OCI-LY7 (cell line): Measurements from ENCODE around the gene TCEANC. TPM values are rescaled to one million over a fixed set of nuclear protein-coding genes. Genes with fewer than 3 reads are reported as not detected.
"Not testable (repeated sequence)": the region's sequence is repeated elsewhere in the genome, so short reads cannot be mapped to it uniquely, and the experiment has no call there.

Experiments used
- BruUV-seq: library from RNA; stranded (reverse); fragments of 400-500 nt; replicated peaks from 2 replicates; lab custom pipeline; 2021; lab: Mats Ljungman, UMichigan
- CTCF ChIA-PET: fragments of 300-600 bp; sonication (Branson Sonifier 250); formaldehyde crosslinking; loops from one replicate; lab custom pipeline; 2022; ENCODE audit warnings: antibody characterized with exemption; ENCODE audit not compliant: unreplicated experiment; lab: Charles Lee
- POLR2A ChIA-PET: fragments of 300-600 bp; sonication (Branson Sonifier 250); formaldehyde crosslinking; loops from one replicate; lab custom pipeline; 2022; ENCODE audit warnings: antibody characterized with exemption; lab: Charles Lee
- DNase-seq: peaks from one replicate; pipeline ENCODE4 v3.0.0-alpha.2; 2015; ENCODE audit warnings: low spot score
- H2AFZ ChIP-seq: fragments of 200-600 bp; sonication (generic), shearing (Covaris generic); 2 replicates; pipeline ENCODE4 v1.6.1; 2014; ENCODE audit warnings: mild to moderate bottlenecking, antibody characterized with exemption, low read length, moderate library complexity
- H3K27ac ChIP-seq: fragments of 200-600 bp; sonication (generic); 2 replicates; pipeline ENCODE4 v1.5.1; 2014; ENCODE audit warnings: mixed run types, low read depth, mild to moderate bottlenecking, moderate library complexity, low read length, inconsistent platforms; ENCODE audit not compliant: poor library complexity, severe bottlenecking
- H3K36me3 ChIP-seq: fragments of 200-600 bp; sonication (generic); 2 replicates; pipeline ENCODE4 v1.6.1; 2014; ENCODE audit warnings: mild to moderate bottlenecking, antibody characterized with exemption, low read length, moderate library complexity, mixed read lengths; ENCODE audit not compliant: insufficient read depth
- H3K4me1 ChIP-seq: fragments of 200-600 bp; sonication (generic); 2 replicates; pipeline ENCODE4 v1.5.1; 2014; ENCODE audit warnings: mild to moderate bottlenecking, low read length; ENCODE audit not compliant: insufficient read depth, poor library complexity, severe bottlenecking
- H3K4me2 ChIP-seq: fragments of 200-600 bp; sonication (generic); 2 replicates; pipeline ENCODE4 v1.6.1; 2014; ENCODE audit warnings: mild to moderate bottlenecking, low read length
- H3K4me3 ChIP-seq: fragments of 200-600 bp; sonication (generic); 2 replicates; pipeline ENCODE4 v1.5.1; 2014; ENCODE audit warnings: mild to moderate bottlenecking, low read depth, low read length; ENCODE audit not compliant: poor library complexity, severe bottlenecking
- H3K79me2 ChIP-seq: fragments of 200-600 bp; sonication (generic); 2 replicates; pipeline ENCODE4 v1.6.1; 2016; ENCODE audit warnings: low read depth, mild to moderate bottlenecking, low read length, moderate library complexity, mixed read lengths; ENCODE audit not compliant: insufficient read depth
- H3K9me2 ChIP-seq: fragments of 200-600 bp; sonication (generic); 2 replicates; pipeline ENCODE4 v1.6.1; 2016; ENCODE audit warnings: mild to moderate bottlenecking, low read length, mixed read lengths; ENCODE audit not compliant: insufficient read depth
- H3K9me3 ChIP-seq: fragments of 200-600 bp; sonication (generic); 2 replicates; pipeline ENCODE4 v1.6.1; 2014; ENCODE audit warnings: mild to moderate bottlenecking, mixed run types, low read length, mixed read lengths
- H4K20me1 ChIP-seq: fragments of 200-600 bp; sonication (generic); 2 replicates; pipeline ENCODE4 v1.6.1; 2014; ENCODE audit warnings: mild to moderate bottlenecking, antibody characterized with exemption, low read length, moderate library complexity, mixed read lengths; ENCODE audit not compliant: insufficient read depth
- CTCF ChIP-seq: fragments of 200-600 bp; sonication (generic); conservative IDR thresholded peaks from 2 replicates; pipeline ENCODE4 v1.5.1; 2014; ENCODE audit warnings: mild to moderate bottlenecking, antibody characterized with exemption, low read length, moderate library complexity, mixed read lengths
- EZH2phosphoT487 ChIP-seq: fragments of 200-600 bp; sonication (generic); IDR thresholded peaks from 2 replicates; pipeline ENCODE4 v1.6.1; 2018; ENCODE audit warnings: low read depth, borderline replicate concordance, mild to moderate bottlenecking, mixed run types, antibody characterized with exemption, low read length, moderate library complexity, mixed read lengths
- intact Hi-C: fragments of 100-400 bp; cut with micrococcal nuclease; formaldehyde crosslinking; loops from one replicate; pipeline ENCODE4 v1.10.0; 2022; ENCODE audit not compliant: unreplicated experiment
- total RNA-seq, 2 experiments: library from RNA; depleted of rRNA in 1 of 2; stranded (reverse); fragments of >200 nt in 1 of 2; shearing (Covaris generic) in 1 of 2; gene quantifications; 2 replicates each; pipeline ENCODE4 v1.2.3, GENCODE V29; 2014 to 2022

TCEANC gene
- total RNA-seq, 2 experiments from 2014 or later = 4.0 to 4.5 TPM

- Histone ChIP-seq H3K36me3 (peaks cover 5% of the 10 kb centered on the region), H2AFZ (no peak overlapping the region), H3K4me3 (no peak overlapping the region), H3K4me2 (no peak overlapping the region), H3K4me1 (peaks cover 6% of the 10 kb centered on the region), H4K20me1 (no peaks in the 10 kb centered on the region), H3K9me3 (no peaks in the 10 kb centered on the region), H3K79me2 (no peaks in the 10 kb centered on the region), H3K9me2 (no peaks in the 10 kb centered on the region), H3K27ac (no peak overlapping the region)
- ChIA-PET POLR2A (no interaction called here), CTCF (no interaction called here)
- no TSS peak for BruUV-seq
- no peak for TF ChIP-seq EZH2phosphoT487
- no peak for TF ChIP-seq CTCF
- intact Hi-C loops = no loop called here
- DNase-seq = no peak
Observed at GRCh38 chrX:13670197-13670596, 17.3 kb downstream of the TCEANC start.

- no peaks in the 10 kb centered on the region for H3K79me2 ChIP-seq
- peaks cover 5% of the 10 kb centered on the region for H3K36me3 ChIP-seq
- no TSS peak for BruUV-seq
- ChIA-PET POLR2A (no interaction called here), CTCF (no interaction called here)
- H4K20me1 ChIP-seq = no peaks in the 10 kb centered on the region
- no peak overlapping the region for H3K4me3 ChIP-seq
- no peak overlapping the region for H3K27ac ChIP-seq
- TF ChIP-seq EZH2phosphoT487 (no peak), CTCF (no peak)
- no peak for DNase-seq
- no peak overlapping the region for H3K4me2 ChIP-seq
- intact Hi-C loops = no loop called here
- no peaks in the 10 kb centered on the region for H3K9me3 ChIP-seq
- no peaks in the 10 kb centered on the region for H3K4me1 ChIP-seq
- H2AFZ ChIP-seq = no peak overlapping the region
- H3K9me2 ChIP-seq = no peaks in the 10 kb centered on the region
Observed at GRCh38 chrX:13673016-13673415, 20.1 kb downstream of the TCEANC start.

GRCh38 chrX:13676885-13677284 lies 23.9 kb downstream of the TCEANC start:
- DNase-seq = no peak
- no peak overlapping the region for H3K4me2 ChIP-seq
- no peaks in the 10 kb centered on the region for H3K9me2 ChIP-seq
- no peak overlapping the region for H3K4me3 ChIP-seq
- H3K36me3 ChIP-seq = no peaks in the 10 kb centered on the region
- ChIA-PET POLR2A (interaction anchor here (1.2 kb wide), 1 partner anchor 10 kb away, joined by 5 read pairs; no protein-coding TSS in a partner anchor), CTCF (no interaction called here)
- no peaks in the 10 kb centered on the region for H3K79me2 ChIP-seq
- no peaks in the 10 kb centered on the region for H4K20me1 ChIP-seq
- no peak overlapping the region for H2AFZ ChIP-seq
- no peak for TF ChIP-seq CTCF
- TF ChIP-seq EZH2phosphoT487 = no peak
- no peak overlapping the region for H3K27ac ChIP-seq
- BruUV-seq = no TSS peak
- H3K9me3 ChIP-seq = no peaks in the 10 kb centered on the region
- intact Hi-C loops = no loop called here
- H3K4me1 ChIP-seq = no peaks in the 10 kb centered on the region

- H3K9me3 ChIP-seq, H3K4me1 ChIP-seq, H3K4me3 ChIP-seq, H2AFZ ChIP-seq, H3K4me2 ChIP-seq, H4K20me1 ChIP-seq, H3K27ac ChIP-seq, CTCF ChIA-PET, H3K79me2 ChIP-seq, H3K9me2 ChIP-seq, H3K36me3 ChIP-seq, intact Hi-C loops, DNase-seq, POLR2A ChIA-PET, BruUV-seq: not testable (repeated sequence)
Observed at GRCh38 chrX:13679700-13680099, 26.8 kb downstream of the TCEANC start.
